SK-N-SH (cell line): ENCODE results near the gene ZNF503. TPM values are rescaled to one million over a fixed set of nuclear protein-coding genes. Genes with fewer than 3 reads are reported as not detected.

ENCODE experiments used
- CTCF ChIA-PET: fragments of 300-600, 350-600 bp; formaldehyde crosslinking; extraction: SDS; loops from one replicate; lab custom pipeline; 2021; lab: Yijun Ruan, JAX
- POLR2A ChIA-PET: fragments of 350-600 bp; sonication (Branson Sonifier 250); formaldehyde crosslinking; extraction: SDS; loops from one replicate; lab custom pipeline; 2020; ENCODE audit warnings: antibody characterized with exemption, inconsistent platforms; lab: Yijun Ruan, JAX
- DNase-seq: peaks from one replicate; pipeline ENCODE4 v3.0.0; 2012
- H2AFZ ChIP-seq: fragments of 200-600 bp; sonication (generic); 2 replicates; pipeline ENCODE4 v1.8.1; 2016; ENCODE audit warnings: antibody characterized with exemption, mild to moderate bottlenecking, low read depth
- H3F3A ChIP-seq: fragments of 200-600 bp; sonication (generic); replicated peaks from 2 replicates; pipeline ENCODE3; 2016; ENCODE audit warnings: antibody characterized with exemption, mild to moderate bottlenecking; ENCODE audit not compliant: insufficient read depth
- H3K27ac ChIP-seq, 2 experiments: fragments of 200-500 bp in 1 of 2; fragments of 200-600 bp in 1 of 2; sonication (Bioruptor generic) in 1 of 2; sonication (generic), shearing (Covaris generic) in 1 of 2; 2 replicates each; pipeline versions ENCODE4 v1.5.1 to v1.6.1; 2014 to 2016; ENCODE audit warnings: low read depth in 2 of 2, inconsistent platforms in 1 of 2, low read length in 1 of 2, mild to moderate bottlenecking in 1 of 2, mixed read lengths in 1 of 2
- H3K27me3 ChIP-seq: fragments of 200-600 bp; sonication (generic), shearing (Covaris generic); 2 replicates; pipeline ENCODE4 v1.6.1; 2016; ENCODE audit warnings: mixed run types; ENCODE audit not compliant: insufficient read depth
- H3K36me3 ChIP-seq, 2 experiments: fragments of 200-500 bp in 1 of 2; fragments of 200-600 bp in 1 of 2; sonication (Bioruptor generic) in 1 of 2; sonication (generic) in 1 of 2; replicated peaks in 1 of 2; 2 replicates each; pipeline versions ENCODE3 to v1.5.1; 2014 to 2016; ENCODE audit warnings: low read length in 1 of 2, mild to moderate bottlenecking in 1 of 2; ENCODE audit not compliant: insufficient read depth in 2 of 2, control insufficient read depth in 1 of 2
- H3K4me1 ChIP-seq, 2 experiments: fragments of 200-500 bp in 1 of 2; fragments of 200-600 bp in 1 of 2; sonication (Bioruptor generic) in 1 of 2; sonication (generic), shearing (Covaris generic) in 1 of 2; 2 replicates each; pipeline versions ENCODE4 v1.5.1 to v1.6.1; 2014 to 2016; ENCODE audit warnings: low read depth in 1 of 2, low read length in 1 of 2, mixed run types in 1 of 2; ENCODE audit not compliant: insufficient read depth in 2 of 2, control insufficient read depth in 1 of 2
- H3K4me2 ChIP-seq: fragments of 200-600 bp; sonication (generic), shearing (Covaris generic); 2 replicates; pipeline ENCODE4 v1.6.1; 2017; ENCODE audit warnings: mixed run types
- H3K4me3 ChIP-seq, 2 experiments: fragments of 200-500 bp in 1 of 2; fragments of 200-600 bp in 1 of 2; sonication (Bioruptor generic) in 1 of 2; sonication (generic), shearing (Covaris generic) in 1 of 2; 2 replicates each; pipeline versions ENCODE4 v1.5.1 to v1.8.1; 2014 to 2016; ENCODE audit warnings: low read depth in 2 of 2, inconsistent platforms in 1 of 2, low read length in 1 of 2, mild to moderate bottlenecking in 1 of 2, mixed read lengths in 1 of 2, moderate library complexity in 1 of 2
- H3K79me2 ChIP-seq: fragments of 200-600 bp; sonication (generic); 2 replicates; pipeline ENCODE4 v1.8.1; 2017; ENCODE audit warnings: mild to moderate bottlenecking; ENCODE audit not compliant: insufficient read depth
- H3K9ac ChIP-seq: fragments of 200-600 bp; sonication (generic); 2 replicates; pipeline ENCODE4 v1.6.1; 2017; ENCODE audit warnings: mixed run types
- H3K9me2 ChIP-seq: fragments of 200-600 bp; sonication (generic); 2 replicates; pipeline ENCODE4 v1.6.1; 2017; ENCODE audit warnings: mixed run types
- H3K9me3 ChIP-seq: fragments of 200-600 bp; sonication (generic); 2 replicates; pipeline ENCODE4 v1.6.1; 2017; ENCODE audit warnings: mixed run types, mild to moderate bottlenecking, moderate library complexity
- H4K20me1 ChIP-seq: fragments of 200-600 bp; sonication (generic); 2 replicates; pipeline ENCODE4 v1.6.1; 2017; ENCODE audit warnings: mild to moderate bottlenecking, mixed run types; ENCODE audit not compliant: insufficient read depth
- CHD2 ChIP-seq: fragments of 150-350 bp; IDR thresholded peaks from 2 replicates; pipeline ENCODE4 v1.6.1; 2018; ENCODE audit warnings: low read length; ENCODE audit not compliant: partially characterized antibody
- ELF1 ChIP-seq: IDR thresholded peaks from 2 replicates; pipeline ENCODE4 v1.4.0; 2012
- EP300 ChIP-seq, 2 experiments: IDR thresholded peaks; 2 replicates each; pipeline versions ENCODE4 v1.4.0 to v1.6.1; 2012; ENCODE audit warnings: borderline replicate concordance in 1 of 2, low read depth in 1 of 2, low read length in 1 of 2
- FOSL2 ChIP-seq: IDR thresholded peaks from 2 replicates; pipeline ENCODE4 v1.4.0; 2012; ENCODE audit warnings: low read depth, mild to moderate bottlenecking, moderate library complexity, borderline replicate concordance
- NFIC ChIP-seq: IDR thresholded peaks from 2 replicates; pipeline ENCODE4 v1.4.0; 2012; ENCODE audit warnings: borderline replicate concordance
- POLR2AphosphoS5 ChIP-seq: IDR thresholded peaks from 2 replicates; pipeline ENCODE4 v1.6.1; 2012; ENCODE audit warnings: low read depth, low read length
- RAD21 ChIP-seq: IDR thresholded peaks from 2 replicates; pipeline ENCODE4 v1.6.1; 2012; ENCODE audit warnings: mild to moderate bottlenecking, low read length
- RCOR1 ChIP-seq: fragments of 150-350 bp; IDR thresholded peaks from 2 replicates; pipeline ENCODE4 v1.6.1; 2017; ENCODE audit warnings: antibody characterized with exemption, low read length
- RXRA ChIP-seq: IDR thresholded peaks from 2 replicates; pipeline ENCODE4 v1.4.0; 2012; ENCODE audit warnings: low read depth, mild to moderate bottlenecking, borderline replicate concordance
- SIN3A ChIP-seq: IDR thresholded peaks from 2 replicates; pipeline ENCODE4 v1.6.1; 2012; ENCODE audit warnings: low read depth, mild to moderate bottlenecking, low read length, moderate library complexity, borderline replicate concordance
- SMC3 ChIP-seq: IDR thresholded peaks from 2 replicates; pipeline ENCODE4 v1.6.1; 2012; ENCODE audit warnings: low read depth, low read length, improper control_type of control experiment
- TAF1 ChIP-seq: IDR thresholded peaks from 2 replicates; pipeline ENCODE4 v1.6.1; 2012; ENCODE audit warnings: low read depth, mild to moderate bottlenecking, low read length, moderate library complexity, borderline replicate concordance
- TEAD4 ChIP-seq: IDR thresholded peaks from 2 replicates; pipeline ENCODE4 v1.4.0; 2012; ENCODE audit warnings: mild to moderate bottlenecking, borderline replicate concordance; ENCODE audit not compliant: insufficient read depth
- YY1 ChIP-seq: IDR thresholded peaks from 2 replicates; pipeline ENCODE4 v1.4.0; 2012; ENCODE audit warnings: low read depth, mild to moderate bottlenecking
- whole genome bisulfite sequencing: methylation state at CpG from one replicate; pipeline ENCODE4 v1.1.6; 2017; ENCODE audit warnings: low lambda C conversion rate; 5-methylcytosine and 5-hydroxymethylcytosine counted together
- polyA plus RNA-seq, 3 experiments: library from polyadenylated mRNA; depleted of rRNA; stranded (reverse); fragments of >200 nt; gene quantifications; 2 replicates each; pipeline ENCODE4 v1.2.3, GENCODE V29; 2012
- TF ChIP-seq, protein P1 (sequence below): IDR thresholded peaks from 2 replicates; pipeline ENCODE4; 2012
- TF ChIP-seq, protein P2 (sequence below): IDR thresholded peaks from 2 replicates; pipeline ENCODE4 v1.4.0; 2012; ENCODE audit warnings: low read depth, borderline replicate concordance
- TF ChIP-seq, protein P3 (sequence below): fragments of 150-350 bp; IDR thresholded peaks from 2 replicates; pipeline ENCODE4 v1.6.1; 2016; ENCODE audit warnings: mild to moderate bottlenecking, low read depth, low read length
- TF ChIP-seq, protein P4 (sequence below): fragments of 200-600 bp; sonication (generic); IDR thresholded peaks from 2 replicates; pipeline ENCODE4 v1.6.1; 2017; ENCODE audit warnings: antibody characterized with exemption, mild to moderate bottlenecking, moderate library complexity

ZNF503 gene
- polyA plus RNA-seq, 1 of the 3 experiments (the other 2 are of a cell fraction): 5.9 TPM

DNA sequence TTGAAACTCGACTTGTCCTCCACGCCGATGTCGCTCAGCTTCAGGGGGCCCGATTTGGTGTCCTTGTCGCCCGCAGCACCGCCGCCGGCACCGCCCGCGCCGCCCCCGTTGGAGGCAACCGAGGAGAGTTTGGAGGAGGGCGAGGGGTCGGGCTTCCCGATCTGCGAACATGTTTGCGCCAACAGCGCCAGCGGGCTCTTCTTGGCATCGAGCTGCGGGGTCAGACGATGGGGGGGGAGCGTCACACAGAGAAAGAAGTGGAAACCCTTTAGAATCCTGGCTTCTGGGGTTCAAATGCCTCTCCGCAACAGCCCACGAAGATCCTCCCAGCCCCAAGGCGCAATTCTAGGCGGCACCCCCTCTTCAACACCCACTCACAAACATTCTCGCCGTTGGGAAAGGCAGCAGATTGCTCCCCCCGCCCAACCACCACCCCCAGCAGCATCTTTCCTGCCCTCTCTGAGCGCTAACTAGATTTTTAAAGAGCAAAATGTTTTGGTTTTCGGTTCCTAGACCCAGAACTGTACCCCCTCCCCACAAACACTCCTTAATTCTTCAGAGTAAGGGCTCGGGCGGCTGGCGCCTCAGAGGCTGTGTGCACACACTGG, 1.3 kb downstream of the ZNF503 start:
- ChIA-PET POLR2A (interaction anchor here (0.7 to 3.1 kb wide), 5 partner anchors 77 to 1571 kb away, joined by 3 to 18 read pairs (median 13); no protein-coding TSS in a partner anchor), CTCF (interaction anchor here (0.6 to 4.2 kb wide), 27 partner anchors 10 to 1709 kb away, joined by 3 to 26 read pairs (median 4); partner anchors contain the start of gene COMTD1)
- H3F3A ChIP-seq: peaks cover 12% of the 10 kb centered on the region
- H3K27me3 ChIP-seq: no peaks in the 10 kb centered on the region
- TF ChIP-seq POLR2AphosphoS5: peak; percentile 41; the same call in 1 of the 2 replicates
- TF ChIP-seq NFIC: no peak
- H3K36me3 ChIP-seq: peaks cover 15 to 39% of the 10 kb centered on the region in 2 experiments
- H3K4me3 ChIP-seq: peak overlapping the region; percentile 82 to 96
- H4K20me1 ChIP-seq: peaks cover 33% of the 10 kb centered on the region
- H3K4me2 ChIP-seq: peak overlapping the region; percentile 93
- 2% methylated on average over 21 of the region's 39 CpGs for WGBS
- peaks cover 0 to 20% of the 10 kb centered on the region in 2 experiments; a peak in 2 of 4 replicates for H3K4me1 ChIP-seq
- DNase-seq: peak; percentile 74
- H3K9ac ChIP-seq: peak overlapping the region; percentile 88
- H2AFZ ChIP-seq: peak overlapping the region; percentile 55; the same call in 1 of the 2 replicates
- H3K9me2 ChIP-seq: no peaks in the 10 kb centered on the region
- H3K79me2 ChIP-seq: peaks cover 56% of the 10 kb centered on the region
- peak overlapping the region; percentile 93 to 98 for H3K27ac ChIP-seq
- no peaks in the 10 kb centered on the region for H3K9me3 ChIP-seq

DNA sequence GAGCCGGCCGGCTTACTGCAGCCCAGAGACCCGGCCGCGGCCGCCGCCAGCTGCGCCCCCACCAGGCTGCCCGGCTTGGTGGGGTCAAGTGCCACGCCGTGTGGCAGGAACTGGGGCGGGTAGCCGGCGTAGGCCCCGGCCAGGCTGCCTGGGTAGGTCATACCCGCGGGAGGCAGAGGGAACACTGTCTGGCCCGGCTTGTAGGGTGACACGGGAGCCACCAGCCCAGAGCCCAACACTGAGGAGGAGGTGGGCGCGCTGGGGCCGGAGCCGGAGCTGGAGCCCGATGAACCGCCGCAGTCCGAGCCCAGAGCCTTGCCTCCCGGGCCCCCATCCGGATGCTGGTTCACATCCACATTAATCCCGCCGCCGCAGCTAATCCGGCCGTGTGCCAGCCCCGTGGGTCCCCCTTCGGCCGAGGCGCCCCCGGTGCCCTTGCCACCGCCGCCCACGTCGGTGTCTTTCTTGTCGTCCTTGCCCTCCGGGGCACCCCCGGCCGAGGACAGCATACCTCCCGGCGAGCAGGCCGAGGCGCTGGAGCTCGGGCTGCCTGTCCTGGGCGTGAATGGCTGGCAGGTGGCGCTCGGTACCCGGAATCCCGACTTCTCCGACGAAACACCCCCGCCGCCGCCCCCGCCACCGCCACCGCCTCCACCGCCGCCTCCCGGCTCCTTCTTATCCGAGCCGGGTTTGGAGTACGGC, 2.0 kb downstream of the ZNF503 start:
- TF ChIP-seq RAD21 (peak; percentile 68), RXRA (no peak), SIN3A (no peak), EP300 (IDR thresholded peaks at IDR 0.05; ENCODE audit: borderline replicate concordance in 1 of 2, low read depth in 1 of 2, low read length in 1 of 2) (no peak), ELF1 (no peak), TEAD4 (no peak), CHD2 (no peak), SMC3 (peak; percentile 50; the same call in 1 of the 2 replicates), RCOR1 (no peak), POLR2AphosphoS5 (no peak), TAF1 (no peak), FOSL2 (no peak), YY1 (no peak)
- TF ChIP-seq, protein P1, sequence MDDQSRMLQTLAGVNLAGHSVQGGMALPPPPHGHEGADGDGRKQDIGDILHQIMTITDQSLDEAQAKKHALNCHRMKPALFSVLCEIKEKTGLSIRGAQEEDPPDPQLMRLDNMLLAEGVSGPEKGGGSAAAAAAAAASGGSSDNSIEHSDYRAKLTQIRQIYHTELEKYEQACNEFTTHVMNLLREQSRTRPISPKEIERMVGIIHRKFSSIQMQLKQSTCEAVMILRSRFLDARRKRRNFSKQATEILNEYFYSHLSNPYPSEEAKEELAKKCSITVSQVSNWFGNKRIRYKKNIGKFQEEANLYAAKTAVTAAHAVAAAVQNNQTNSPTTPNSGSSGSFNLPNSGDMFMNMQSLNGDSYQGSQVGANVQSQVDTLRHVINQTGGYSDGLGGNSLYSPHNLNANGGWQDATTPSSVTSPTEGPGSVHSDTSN: no peak; the same call in 1 of the 2 replicates
- TF ChIP-seq, protein P2, sequence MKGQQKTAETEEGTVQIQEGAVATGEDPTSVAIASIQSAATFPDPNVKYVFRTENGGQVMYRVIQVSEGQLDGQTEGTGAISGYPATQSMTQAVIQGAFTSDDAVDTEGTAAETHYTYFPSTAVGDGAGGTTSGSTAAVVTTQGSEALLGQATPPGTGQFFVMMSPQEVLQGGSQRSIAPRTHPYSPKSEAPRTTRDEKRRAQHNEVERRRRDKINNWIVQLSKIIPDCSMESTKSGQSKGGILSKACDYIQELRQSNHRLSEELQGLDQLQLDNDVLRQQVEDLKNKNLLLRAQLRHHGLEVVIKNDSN: no peak
- TF ChIP-seq, protein P3, sequence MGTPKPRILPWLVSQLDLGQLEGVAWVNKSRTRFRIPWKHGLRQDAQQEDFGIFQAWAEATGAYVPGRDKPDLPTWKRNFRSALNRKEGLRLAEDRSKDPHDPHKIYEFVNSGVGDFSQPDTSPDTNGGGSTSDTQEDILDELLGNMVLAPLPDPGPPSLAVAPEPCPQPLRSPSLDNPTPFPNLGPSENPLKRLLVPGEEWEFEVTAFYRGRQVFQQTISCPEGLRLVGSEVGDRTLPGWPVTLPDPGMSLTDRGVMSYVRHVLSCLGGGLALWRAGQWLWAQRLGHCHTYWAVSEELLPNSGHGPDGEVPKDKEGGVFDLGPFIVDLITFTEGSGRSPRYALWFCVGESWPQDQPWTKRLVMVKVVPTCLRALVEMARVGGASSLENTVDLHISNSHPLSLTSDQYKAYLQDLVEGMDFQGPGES: no peak
- TF ChIP-seq, protein P4, sequence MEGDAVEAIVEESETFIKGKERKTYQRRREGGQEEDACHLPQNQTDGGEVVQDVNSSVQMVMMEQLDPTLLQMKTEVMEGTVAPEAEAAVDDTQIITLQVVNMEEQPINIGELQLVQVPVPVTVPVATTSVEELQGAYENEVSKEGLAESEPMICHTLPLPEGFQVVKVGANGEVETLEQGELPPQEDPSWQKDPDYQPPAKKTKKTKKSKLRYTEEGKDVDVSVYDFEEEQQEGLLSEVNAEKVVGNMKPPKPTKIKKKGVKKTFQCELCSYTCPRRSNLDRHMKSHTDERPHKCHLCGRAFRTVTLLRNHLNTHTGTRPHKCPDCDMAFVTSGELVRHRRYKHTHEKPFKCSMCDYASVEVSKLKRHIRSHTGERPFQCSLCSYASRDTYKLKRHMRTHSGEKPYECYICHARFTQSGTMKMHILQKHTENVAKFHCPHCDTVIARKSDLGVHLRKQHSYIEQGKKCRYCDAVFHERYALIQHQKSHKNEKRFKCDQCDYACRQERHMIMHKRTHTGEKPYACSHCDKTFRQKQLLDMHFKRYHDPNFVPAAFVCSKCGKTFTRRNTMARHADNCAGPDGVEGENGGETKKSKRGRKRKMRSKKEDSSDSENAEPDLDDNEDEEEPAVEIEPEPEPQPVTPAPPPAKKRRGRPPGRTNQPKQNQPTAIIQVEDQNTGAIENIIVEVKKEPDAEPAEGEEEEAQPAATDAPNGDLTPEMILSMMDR: peak; percentile 53
- peaks cover 0 to 19% of the 10 kb centered on the region in 2 experiments; a peak in 2 of 4 replicates for H3K4me1 ChIP-seq
- H3K9me2 ChIP-seq: no peaks in the 10 kb centered on the region
- peak overlapping the region; percentile 82 to 96 for H3K4me3 ChIP-seq
- H3K27me3 ChIP-seq: no peaks in the 10 kb centered on the region
- under 1% methylated on average over 17 of the region's 71 CpGs for WGBS
- CTCF ChIA-PET: interaction anchor here (0.6 to 4.2 kb wide), 26 partner anchors 8 to 1710 kb away, joined by 3 to 26 read pairs (median 4); partner anchors contain the start of gene COMTD1
- no peaks in the 10 kb centered on the region for H3K9me3 ChIP-seq
- no peak overlapping the region for H2AFZ ChIP-seq
- peaks cover 15 to 41% of the 10 kb centered on the region in 2 experiments for H3K36me3 ChIP-seq
- peak overlapping the region; percentile 93 for H3K4me2 ChIP-seq
- POLR2A ChIA-PET: interaction anchor here (0.7 to 3.1 kb wide), 4 partner anchors 78 to 1572 kb away, joined by 3 to 16 read pairs (median 12); no protein-coding TSS in a partner anchor
- peaks cover 33% of the 10 kb centered on the region for H4K20me1 ChIP-seq
- H3K27ac ChIP-seq: peak overlapping the region; percentile 93 to 98; a peak in 3 of 4 replicates
- H3K9ac ChIP-seq: peak overlapping the region; percentile 88
- peaks cover 52% of the 10 kb centered on the region for H3K79me2 ChIP-seq
- peaks cover 16% of the 10 kb centered on the region for H3F3A ChIP-seq
- peak; percentile 88 for DNase-seq
